Stimulated activated CD4-positive, alpha-beta T cell treated with anti-CD3 and anti-CD28 coated beads, Interleukin-2, amount 100 ng/mL, for 4 hours (primary cell): Measurements from ENCODE around the gene GAS6.
"Not testable (repeated sequence)": the region's sequence is repeated elsewhere in the genome, so short reads cannot be mapped to it uniquely, and the experiment has no call there.

Source experiments
- DNase-seq: peaks from one replicate; pipeline ENCODE4 v3.0.0-alpha.2; 2020; ENCODE audit warnings: low read depth

Gene GAS6

DNA sequence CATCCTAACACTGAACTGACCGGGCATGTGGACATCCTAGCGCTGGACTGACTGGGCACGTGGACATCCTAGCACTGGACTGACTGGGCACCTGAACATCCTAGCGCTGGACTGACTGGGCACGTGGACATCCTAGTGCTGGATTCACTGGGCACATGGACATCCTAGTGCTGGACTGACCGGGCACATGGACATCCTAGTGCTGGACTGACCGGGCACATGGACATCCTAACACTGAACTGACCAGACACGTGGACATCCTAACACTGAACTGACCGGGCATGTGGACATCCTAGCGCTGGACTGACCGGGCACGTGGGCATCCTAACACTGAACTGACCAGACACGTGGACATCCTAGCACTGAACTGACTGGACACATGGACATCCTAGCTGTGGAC is 73.9 kb downstream of the GAS6 start:
- DNase-seq: not testable (repeated sequence)

DNA sequence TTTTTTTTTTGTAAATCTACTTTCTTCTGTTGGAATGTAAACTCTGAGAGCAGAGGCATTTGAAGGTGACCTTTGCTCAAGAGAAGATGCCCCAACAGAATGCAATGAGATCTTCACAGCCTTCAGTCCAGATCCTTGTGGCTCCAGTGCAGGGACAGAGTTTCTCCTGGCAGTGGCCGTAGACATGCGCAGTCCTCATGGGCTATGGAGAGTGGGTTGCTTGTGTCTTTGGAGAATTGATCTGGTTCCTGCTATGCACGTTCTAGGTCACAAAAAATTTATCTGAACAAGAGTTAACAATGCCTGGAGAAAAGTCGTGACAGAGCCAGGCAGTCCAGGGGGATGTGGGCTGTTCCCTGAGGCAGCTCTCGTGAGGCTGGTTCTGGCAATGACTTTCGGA is 74.7 kb downstream of the GAS6 start:
- no peak for DNase-seq

DNA sequence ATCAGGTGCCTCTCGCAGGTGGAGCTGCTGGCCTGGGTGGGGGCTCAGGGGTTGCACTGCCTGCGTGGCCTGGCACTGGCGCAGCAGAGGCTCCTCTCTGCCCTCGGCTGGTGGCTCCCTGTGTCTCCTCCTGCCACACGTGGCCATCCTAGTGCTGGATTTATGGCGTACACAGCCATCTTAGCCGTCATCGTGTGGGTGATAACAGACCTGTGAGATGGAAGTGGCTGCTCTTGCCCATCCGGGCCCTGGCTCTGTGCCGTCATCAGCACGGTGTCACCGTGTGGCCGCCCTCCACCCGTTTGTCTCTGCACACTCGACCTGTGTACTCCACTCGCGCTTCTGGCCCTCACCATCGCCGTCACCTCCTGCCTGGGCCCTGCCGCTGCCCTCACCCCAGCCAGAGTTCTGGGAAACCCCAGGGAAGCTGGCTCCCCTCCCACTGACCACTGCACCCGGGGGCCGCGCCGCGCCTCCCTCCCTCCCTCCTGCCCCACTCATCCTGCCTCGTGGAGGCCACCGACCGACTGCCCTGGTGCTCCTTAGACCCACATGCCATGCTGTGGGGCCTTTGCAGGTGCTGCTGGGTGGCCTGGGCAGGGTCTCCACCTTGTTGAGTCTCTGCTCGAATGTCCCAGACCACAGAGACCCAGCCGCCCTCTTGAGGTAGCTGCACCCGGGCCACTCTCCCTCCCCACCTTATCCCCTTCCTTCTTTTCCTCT is 75.3 kb downstream of the GAS6 start:
- DNase-seq: no peak

DNA sequence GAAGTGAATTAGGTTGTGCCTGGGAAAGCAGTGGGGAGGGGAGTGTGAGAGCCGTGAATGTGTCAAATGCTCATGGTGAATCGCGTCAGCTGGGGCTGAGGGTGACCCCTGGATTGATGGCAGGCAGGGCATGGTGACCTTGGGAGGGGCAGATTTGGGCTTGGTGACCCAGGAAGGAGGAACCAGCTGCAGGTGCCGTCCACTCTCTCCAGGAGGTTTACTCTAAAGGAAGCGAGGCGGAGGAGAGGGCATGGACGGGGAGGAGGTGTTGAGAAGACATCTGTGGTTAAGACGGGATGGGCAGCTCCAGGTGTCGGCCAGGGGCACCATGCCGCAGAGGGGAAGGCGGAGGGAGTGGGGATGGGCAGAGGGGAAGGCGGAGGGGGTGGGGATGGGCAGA is 76.2 kb downstream of the GAS6 start:
- DNase-seq: no peak

DNA sequence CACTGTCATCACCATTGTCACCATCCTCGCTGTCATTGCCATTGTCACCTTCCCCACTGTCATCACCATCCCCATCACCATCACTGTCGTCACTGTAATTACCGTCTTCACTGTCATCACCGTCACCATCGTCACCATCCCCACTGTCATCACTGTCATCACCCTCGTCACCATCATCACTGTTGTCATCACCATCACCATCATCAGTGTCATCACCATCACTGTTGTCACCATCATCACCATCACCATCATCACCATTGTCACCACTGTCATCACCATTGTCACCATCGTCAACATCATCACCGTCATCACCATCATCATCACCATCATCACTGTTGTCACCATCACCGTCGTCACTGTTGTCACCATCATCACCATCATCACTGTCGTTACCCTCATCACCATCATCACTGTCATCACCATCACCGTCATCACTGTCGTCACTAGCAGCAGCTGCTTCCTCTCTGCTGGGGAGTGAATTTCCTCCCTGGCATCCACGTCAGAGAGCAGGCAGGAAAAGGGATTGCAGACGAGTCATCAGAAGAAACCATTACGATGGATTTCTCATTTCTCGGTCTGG is 77.5 kb downstream of the GAS6 start:
- DNase-seq: no peak

DNA sequence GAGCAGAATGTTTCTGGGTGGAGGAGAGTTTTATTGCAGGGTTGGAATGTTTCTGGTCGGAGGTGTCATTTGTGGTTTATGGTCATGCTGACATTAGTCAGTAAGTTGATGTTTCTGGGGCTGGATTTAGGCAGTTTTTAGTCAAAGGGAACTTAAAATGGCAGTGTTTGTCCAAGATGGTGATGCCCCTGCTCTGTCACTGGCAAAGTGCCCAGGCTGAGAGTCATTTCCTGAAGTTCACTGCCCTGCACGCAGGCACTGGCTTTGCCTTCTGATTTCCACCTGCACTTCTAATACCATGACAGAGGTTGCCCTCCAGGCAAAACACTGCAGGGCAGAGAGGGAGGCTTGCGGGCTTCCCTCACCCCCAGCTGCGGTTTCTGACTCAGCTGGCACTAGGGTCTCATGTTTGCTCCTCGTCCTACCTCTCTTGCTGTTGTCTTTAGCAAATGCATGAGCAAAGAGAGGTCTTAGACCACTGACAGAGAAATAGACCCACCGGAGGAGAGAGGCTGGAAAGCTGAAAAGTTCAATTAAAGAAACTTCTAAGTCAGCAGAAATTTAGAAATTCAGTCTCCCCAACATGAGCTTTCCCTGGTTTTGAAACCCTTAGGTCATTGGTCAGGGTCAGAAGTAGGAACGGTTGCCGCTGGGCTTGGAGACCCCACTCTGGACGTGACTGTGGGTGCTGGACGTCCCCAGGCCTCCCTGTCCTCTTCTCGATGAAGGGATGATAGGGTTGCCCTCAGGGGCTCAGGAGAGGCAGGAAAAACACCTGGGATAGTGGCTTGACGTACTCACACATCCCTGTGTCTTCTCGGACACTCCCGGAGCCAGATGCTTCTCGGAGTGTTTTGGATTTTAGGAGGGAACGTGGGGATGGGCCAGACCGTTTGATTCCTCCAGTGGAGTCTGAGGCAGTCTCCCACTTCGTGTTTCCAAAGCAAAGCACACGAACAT is 78.5 kb downstream of the GAS6 start:
- DNase-seq: no peak

- no peak for DNase-seq
Measured at GRCh38 chr13:113784645-113785024, 79.2 kb downstream of the GAS6 start.

DNA sequence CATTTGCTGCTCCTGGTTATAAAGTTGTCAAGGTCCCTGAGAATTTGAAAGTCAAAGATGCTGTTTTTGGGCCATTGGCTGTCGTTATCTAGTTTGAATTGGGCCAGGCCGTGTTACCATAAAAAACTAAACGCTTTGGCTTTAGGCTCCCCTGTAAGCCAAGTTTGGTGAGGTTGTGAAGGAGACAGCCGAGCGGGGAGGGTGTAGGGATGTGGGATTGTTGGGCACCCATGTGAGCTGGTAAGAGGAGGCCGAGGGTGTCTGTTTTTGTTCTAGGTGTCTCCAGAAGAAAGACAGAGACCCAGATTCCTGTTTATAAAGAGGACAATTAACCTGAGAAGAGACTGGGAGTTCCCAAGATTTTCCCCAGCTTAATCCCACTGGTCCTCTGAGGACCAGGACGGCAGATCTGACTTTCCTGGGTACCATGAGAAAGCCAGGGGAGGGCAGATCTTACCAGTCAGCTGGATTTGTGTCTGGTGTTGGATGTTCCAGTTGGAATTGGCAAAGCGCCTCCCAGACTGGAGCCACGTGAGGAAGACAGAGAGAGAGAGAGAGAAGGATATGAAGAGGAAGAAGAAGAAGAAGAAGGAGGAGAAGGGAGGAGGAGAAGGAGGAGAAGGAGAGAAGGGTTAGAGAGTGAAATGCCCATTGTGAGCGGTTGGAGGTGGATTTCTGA is 79.8 kb downstream of the GAS6 start:
- no peak for DNase-seq

GRCh38 chr13:113783200-113783881 is 80.5 kb downstream of the GAS6 start:
- no peak for DNase-seq

GRCh38 chr13:113782472-113782871 is 81.4 kb downstream of the GAS6 start:
- no peak for DNase-seq

GRCh38 chr13:113781571-113781970 is 82.3 kb downstream of the GAS6 start:
- no peak for DNase-seq

GRCh38 chr13:113777311-113778260 is 86.3 kb downstream of the GAS6 start:
- no peak for DNase-seq

- DNase-seq: no peak
Measured at GRCh38 chr13:113776231-113777125, 87.4 kb downstream of the GAS6 start.

- DNase-seq: no peak
Measured at GRCh38 chr13:113775451-113776145, 88.3 kb downstream of the GAS6 start.

GRCh38 chr13:113774177-113775107 is 89.4 kb downstream of the GAS6 start:
- DNase-seq: no peak

- no peak for DNase-seq
Measured at GRCh38 chr13:113771709-113772331, 92.1 kb downstream of the GAS6 start.

DNA sequence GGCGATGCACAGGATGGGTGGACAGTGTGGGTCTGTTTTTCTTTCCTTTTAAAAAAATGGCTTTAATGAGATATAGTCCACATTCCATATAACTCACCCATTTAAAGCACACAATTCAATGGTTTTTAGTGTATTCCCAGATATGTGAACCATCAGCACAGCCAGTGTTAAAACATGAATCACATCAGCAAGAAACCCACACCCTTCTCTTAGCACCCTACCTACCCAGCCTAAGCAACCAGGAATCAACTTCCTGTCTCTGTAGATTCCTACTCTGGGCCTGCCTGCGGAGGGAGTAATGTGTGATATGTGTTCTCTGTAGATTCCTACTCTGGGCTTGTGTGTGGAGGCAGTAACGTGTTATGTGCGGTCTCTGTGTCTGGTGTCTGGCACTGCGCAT is 92.9 kb downstream of the GAS6 start:
- no peak for DNase-seq
